OCI-M2 (cell line): Measurements from ENCODE around the gene ITSN1.
"Not testable (repeated sequence)": the region's sequence is repeated elsewhere in the genome, so short reads cannot be mapped to it uniquely, and the experiment has no call there.

Experiments used
- DNase-seq: peaks from one replicate; lab custom pipeline; 2025; ENCODE audit not compliant: unreplicated experiment; lab: John Stamatoyannopoulos, UW

Gene ITSN1

DNA sequence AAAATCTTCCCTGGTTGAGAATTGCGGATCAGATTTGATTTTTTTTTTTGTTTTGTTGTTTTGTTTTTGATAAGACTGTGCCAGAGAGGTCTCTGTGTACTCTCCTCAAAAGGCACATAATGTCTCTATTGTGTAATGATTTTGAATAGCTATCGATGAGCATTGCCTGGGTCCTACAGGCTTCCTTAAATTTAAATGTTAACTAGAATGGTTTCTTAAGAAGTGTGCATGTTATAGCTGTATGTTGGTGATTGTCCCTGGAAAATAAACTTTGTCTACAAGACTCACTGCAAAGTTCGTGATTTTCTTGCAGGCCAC lies 121.2 kb downstream of the ITSN1 start:
- no peak for DNase-seq

DNA sequence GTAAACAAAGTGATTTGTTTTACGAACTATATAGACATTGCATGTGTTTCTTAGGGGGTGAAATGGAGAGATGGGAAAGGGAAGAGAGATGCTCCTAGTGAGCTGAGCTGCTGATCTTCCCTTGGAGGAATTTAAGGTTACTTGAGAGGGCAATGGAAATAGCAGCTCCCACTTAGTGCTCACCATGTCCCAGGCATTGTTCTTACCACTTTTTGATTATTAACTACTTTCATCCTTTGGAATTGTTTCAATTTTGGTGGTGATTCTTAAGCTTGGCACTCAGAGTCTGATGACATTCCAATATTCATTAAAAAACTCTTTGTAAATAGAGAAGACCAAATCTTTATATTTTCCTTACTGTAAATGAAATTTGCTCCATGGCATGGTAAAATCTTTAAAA lies 124.9 kb downstream of the ITSN1 start:
- DNase-seq, result no peak

DNA sequence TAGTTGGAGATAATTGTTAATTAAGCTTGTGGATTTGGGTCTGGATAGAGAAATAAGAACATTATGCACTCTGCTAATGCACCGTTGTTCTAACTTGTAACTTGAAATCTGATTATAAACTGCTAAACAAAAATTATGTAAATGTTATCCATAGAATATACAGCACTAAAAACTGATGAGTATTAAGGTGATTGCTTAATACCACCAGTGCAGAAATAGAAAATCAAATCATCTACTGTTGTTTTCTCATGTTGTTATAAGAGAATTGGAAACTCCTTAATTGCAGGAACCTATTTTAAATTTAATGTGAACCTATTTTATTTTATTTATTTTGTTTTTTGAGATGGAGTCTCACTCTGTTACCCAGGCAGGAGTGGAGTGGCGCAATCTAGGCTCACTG lies 125.7 kb downstream of the ITSN1 start:
- no peak for DNase-seq

DNA sequence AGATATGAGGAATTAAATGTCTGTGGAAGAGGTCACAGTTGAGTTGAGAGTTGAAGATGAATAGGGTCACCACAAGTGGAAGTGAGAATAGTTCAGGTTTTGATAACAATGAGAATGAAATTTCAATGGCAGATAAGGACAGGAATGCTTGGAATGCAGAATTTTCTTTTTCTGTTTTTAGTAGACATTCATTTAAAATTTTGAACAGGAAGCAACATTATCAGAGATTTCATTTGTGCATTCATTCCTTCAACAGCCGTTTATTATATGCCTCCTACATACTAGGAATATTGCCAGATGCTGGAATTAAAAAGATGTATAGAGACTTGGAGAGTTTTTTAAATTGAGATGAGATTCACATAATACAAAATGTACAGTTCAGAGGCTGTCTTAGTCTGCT lies 126.8 kb downstream of the ITSN1 start:
- no peak for DNase-seq

DNA sequence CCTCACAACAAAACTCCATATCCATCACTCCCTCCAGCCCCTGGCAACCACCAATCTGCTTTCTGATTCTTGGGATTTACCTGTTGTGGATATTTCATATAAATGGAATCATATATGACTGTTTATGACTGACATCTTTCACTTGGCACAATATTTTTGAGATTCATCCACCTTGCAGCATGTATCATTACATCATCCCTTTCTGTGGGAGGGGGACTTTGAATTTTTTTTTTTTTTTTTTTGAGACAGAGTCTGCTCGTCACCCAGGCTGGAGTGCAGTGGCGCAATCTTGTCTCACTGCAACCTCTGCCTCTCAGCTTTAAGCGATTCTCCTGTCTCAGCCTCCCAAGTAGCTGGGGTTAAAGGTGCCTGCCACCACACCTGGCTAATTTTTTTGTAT lies 128.2 kb downstream of the ITSN1 start:
- DNase-seq, result no peak

DNA sequence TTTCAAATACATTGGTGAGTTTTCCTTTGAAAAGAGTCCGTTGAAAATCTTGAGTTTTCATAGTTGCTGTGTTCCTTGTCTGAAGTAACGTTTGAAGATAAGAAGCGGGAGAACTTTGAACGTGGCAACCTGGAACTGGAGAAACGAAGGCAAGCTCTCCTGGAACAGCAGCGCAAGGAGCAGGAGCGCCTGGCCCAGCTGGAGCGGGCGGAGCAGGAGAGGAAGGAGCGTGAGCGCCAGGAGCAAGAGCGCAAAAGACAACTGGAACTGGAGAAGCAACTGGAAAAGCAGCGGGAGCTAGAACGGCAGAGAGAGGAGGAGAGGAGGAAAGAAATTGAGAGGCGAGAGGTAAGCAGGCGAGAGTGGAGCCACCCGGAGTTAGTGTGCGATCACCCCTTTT lies 129.7 kb downstream of the ITSN1 start:
- DNase-seq, result no peak

DNA sequence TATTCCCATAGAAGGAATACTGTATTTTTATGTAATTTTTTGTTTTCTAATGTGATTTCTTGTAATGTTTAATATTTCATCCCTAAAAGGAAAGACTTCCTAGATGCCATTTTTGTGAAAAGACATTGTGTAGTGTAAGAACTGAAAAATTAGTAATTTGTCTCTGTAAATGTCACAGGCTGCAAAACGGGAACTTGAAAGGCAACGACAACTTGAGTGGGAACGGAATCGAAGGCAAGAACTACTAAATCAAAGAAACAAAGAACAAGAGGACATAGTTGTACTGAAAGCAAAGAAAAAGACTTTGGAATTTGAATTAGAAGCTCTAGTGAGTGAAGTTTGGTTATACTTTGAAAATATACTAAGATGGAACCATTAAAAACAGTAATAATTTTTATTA lies 132.2 kb downstream of the ITSN1 start:
- no peak for DNase-seq

DNA sequence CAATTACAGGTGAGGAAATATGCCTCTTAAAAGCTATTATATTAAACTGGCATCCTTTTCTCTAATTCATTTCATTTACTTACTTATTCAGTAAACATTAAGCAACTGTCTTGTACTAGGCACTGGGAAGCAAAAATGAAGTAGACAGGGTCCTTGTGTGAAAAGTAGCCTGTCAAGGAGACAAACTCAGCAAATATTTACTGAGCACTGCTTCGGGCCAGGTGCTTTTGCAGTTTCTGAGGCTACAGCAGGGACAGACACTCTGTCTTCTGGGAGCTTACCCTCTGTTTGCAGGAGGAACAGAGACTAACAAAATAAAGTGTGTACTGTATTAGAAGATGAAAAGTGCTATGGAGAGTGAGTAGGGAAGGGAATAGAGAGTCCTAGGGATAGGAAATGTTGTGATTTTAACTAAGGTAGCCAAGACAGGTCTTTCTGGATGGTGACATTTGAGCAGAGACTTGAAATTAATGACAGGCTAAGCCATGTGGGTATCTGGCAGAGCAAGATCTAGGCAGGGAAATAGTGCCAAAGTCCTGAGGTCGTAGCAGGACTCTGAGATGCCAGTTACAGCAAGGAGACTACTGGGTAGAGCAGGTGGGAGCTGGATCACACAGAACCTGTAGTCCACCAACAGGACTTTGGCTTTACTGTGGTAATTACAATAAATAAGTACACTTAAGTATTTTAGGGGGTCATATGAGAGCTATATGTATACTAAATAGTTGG lies 133.0 kb downstream of the ITSN1 start:
- no peak for DNase-seq

DNA sequence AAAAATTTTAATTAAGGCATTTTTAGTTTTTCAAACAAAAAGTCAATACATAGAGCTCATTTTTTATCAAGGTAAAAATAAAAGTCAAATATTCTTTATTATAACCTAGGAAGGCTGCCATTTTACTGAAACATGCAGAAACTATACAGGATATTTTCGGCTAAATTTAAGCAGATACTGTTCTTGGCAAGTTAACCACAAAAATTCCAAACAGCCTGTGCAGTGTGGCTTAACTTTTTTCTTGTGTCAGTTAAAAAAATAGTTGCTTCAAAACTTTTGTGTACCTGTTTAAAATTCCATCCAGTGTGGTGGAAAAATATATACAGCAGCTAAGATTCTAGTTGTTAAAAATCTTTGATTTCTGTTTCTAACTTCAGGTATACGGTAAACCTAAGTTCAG lies 138.3 kb downstream of the ITSN1 start:
- DNase-seq, result no peak

DNA sequence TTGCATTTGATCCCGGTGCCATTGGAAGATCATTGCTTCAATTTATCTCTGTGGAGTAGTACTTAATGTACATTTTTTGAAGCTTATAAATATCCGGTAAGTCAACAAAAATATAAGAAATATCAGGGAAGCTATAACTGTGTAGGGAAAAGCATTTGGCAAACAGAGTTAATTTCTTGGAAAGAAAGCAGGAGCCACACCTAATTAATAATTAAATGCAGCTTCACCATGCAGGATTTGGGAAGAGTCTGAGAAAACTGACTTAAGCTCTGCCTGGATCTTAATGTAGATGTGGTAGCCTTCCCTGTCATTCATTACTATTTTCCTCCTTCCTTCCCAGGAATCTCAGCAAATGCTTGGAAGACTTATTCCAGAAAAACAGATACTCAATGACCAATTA lies 138.8 kb downstream of the ITSN1 start:
- DNase-seq, result no peak

DNA sequence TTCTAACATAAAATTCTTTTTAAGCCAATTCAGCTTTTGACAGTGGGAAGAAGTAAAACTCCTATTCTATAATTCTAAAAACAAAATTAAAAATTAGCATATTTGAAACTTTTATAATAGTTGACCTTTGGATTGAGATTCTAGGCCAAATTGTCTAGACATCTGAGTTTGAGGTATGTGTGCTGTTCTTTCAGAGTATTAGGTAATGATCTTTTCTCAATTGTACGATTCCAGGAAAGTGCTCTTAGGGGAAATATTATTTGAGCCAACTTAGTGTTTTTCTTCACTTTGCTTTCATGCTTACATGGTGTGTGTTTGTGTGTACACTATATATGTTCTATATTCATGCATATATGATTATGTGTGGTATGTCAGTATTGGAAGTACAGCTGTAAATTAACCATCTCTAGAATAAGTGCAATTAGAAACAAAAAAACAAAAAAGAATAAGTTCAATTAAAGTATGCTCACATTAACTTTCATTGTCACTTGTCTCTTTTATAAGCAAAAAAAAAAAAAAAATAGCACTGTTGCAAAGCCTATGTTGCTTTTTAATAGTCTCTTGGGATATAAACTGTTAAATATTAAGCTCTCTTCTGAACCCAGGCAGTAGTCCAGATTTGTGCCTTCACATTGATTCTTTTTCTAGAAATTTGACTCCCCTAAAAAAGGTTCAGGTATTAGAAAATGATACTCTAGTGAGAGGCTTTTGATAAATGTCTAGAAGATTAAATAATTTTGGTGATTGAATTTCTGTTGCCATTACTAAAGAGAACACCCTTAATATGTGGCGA lies 141.1 kb downstream of the ITSN1 start:
- no peak for DNase-seq

DNA sequence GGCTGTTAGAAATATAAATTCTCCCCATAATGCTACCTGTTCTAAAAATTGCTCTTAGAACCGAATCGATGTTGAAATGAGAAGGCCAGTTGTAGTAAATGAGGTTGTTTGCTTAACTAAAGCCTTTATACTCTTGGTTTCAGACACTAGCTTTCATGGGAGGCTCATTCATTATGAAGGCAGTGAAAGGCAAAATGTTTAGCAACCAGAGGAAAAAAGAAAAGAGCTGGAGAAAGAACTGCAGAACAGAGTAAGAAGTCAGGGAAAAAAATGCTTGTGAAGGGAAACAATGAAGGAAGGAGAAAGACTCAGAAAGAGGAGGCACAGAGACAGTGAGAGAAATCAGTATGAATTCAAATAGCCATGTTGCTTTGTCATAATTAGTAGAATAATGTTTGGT lies 145.1 kb downstream of the ITSN1 start:
- no peak for DNase-seq

DNA sequence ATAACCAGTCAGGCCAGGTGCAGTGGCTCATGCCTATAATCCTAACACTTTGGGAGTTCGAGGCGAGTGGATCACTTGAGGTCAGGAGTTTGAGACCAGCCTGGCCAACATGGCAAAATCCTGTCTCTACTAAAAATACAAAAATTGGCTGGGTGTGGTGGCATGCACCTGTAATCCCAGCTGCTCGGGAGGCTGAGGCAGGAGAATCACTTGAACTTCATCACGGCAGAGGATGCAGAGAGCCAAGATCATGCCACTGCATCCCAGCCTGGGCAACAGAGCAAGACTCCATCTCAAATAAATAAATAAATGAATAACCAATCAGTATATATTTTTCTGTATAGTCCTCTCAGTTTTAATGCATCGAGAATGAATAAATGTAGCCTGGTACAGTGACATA lies 146.1 kb downstream of the ITSN1 start:
- not testable (repeated sequence) for DNase-seq

DNA sequence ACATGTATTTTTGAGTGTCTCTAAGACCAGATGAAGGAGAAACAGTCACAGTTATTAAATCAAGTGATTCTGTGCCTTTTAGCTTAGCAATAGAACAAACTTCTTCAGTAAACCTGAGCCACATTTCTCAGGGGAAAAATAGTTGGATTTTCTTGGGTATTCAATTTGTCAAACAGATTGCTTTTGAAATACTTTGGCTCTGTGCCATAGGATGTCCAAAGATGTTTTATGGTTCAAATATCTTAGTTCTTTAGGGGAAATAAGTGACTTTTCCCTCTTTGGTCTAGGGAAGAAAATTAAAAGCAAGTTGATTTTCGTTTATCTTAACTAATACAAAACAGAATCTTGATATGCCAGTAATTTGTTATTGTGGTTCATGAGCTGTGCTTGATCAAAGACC lies 147.4 kb downstream of the ITSN1 start:
- no peak for DNase-seq

DNA sequence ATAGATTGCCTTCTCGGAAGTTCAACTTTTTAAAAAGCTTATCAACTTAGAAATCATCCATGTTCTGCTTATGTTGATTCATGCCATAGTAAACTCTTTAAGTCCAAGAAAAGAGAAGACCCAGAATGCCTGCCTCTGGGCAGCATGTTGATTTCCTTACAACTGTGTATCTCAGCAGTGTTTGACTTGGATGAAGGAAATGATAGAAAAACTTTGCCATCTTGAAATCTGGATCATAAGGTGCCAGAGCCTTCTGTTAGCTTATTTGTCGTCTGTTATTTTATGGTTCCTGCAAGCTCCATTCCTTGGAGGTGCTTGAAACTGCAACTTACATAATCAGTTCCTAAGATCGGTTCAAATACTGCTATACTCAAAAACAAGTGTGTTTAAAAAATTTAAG lies 148.8 kb downstream of the ITSN1 start:
- DNase-seq, result no peak

DNA sequence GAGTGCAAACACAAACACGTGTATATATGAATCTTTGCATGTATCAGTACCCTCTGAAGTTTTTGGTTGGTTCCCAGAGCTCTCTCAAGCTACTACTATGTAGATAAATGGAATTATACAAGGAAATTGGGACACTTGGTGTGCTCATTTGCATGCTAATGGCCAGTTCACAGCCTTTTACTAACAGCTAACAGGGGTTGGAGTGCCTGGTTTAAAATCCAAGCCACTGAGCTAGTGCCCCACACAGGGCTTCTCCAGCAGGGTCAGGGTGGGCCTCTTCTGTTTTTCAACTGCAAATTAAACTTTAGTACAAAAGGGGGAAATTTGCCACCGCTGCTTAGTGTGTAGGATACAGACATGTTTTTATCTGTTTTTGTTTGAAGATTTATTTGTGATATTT lies 152.3 kb downstream of the ITSN1 start:
- DNase-seq, result no peak

DNA sequence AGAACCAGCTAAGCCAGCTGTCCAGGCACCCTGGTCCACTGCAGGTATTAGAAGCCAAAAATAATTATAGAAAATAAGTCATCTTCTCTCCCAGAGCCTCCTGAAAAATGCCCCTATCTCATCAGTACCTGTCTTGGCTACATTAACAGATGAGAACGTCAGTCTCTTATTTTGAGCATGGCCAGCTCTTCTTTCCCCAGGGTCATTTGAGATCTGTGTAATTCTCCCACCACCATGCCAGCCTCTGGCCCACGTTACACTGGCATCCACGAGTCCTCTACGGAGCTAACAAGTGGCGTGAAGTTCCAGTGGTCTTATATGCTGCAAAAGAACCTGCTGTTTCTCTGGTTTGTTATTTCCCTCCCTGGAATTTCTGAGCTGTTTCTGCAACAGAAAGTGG lies 155.3 kb downstream of the ITSN1 start:
- no peak for DNase-seq

DNA sequence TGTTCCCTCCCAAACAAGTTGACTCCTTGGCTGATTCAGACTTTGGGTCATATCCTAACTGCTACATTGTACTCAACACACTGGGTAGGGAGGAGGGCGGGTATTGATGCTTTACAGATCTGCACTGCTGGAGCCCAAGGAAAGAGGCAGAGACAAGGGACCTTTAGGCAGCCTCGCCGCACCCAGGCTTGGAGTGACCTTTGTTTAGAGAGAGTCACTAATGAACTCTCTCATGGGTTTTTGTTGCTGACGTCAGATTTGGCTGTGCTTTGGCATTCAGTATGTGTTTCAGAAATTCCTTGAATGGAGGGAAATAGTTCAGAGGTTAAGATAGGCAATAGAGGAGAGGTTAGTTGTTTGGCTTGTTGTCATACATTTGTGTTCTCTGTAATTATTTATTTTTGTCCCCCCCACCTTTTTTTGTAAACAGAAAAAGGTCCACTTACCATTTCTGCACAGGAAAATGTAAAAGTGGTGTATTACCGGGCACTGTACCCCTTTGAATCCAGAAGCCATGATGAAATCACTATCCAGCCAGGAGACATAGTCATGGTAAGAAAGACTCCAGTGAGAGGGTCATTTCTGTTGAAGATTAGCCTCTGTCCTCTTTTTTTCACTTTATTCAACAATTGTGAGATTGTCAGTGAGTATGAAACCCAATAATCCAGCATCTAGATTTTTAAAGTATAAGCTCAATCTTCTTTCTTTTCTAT lies 157.2 kb downstream of the ITSN1 start:
- DNase-seq, result no peak

DNA sequence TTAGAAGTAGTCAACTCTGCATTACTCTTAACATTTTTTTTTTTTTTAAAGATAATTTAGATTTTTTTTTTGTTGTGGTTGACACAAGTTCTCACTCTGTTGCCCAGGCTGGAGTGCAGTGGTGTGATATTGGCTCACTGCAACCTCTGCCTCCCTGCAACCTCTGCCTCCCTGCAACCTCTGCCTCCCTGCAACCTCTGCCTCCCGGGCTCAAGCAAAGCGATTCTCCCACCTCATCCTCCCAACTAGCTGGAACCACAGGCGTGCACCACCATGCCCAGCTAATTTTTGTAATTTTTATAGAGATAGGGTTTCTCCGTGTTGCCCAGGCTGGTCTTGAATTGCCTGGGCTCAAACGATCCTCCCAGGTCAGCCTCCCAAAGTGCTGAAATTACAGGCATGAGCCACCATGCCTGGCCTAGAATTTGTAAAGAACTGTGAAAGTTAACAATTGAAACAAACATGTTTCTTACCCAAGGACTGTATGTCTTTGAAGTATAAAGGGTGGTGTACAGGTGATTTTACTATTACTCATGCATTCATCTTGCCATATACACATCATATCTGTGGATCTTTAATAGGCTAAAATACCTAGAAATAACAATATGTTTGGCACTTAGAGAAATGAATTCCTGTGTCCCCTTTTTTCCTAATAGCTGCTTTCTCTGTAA lies 158.6 kb downstream of the ITSN1 start:
- DNase-seq, result no peak

DNA sequence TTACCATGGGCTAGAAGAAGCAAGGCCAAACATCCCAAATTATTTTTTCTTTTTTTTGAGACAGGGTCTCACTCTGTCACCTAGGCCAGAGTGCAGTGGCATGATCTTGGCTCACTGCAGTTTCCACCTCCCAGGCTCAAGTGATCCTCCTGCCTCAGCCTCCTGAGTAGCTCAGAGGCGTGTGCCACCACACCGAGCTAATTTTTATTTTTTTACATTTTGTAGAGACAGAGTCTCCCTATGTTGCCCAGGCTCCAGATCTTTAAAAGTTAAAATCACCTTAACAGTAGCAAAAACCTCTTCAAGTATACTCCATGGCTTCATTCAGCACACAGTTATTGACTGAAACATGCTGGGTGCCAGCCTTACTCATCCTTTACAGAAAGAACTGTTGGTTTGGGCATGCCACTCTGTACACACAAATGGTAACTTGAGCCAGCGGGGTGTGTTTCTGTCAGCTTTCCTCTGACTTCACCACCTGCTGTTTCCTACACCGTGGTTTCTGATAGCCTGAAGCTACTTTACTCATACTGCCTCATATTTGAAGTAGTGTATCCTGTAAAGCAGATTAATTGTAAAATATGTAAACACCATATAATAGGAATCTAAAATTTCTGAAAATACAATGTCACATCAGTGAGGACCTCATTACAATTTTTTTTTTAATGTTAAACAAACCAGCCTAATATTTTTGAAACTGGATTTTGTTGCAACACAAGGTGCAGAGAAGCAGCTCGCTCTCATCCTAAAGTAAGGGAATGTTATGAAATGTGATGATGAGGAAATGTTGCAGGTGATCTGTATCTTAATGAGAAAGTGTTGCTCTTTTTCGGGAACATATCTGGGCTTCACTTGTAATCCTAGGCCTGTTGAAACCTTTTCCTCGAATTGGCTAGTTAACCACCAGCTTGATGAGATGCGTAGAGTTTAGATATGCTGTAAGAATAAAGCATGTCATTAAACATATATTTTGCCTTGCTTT lies 159.4 kb downstream of the ITSN1 start:
- no peak for DNase-seq

DNA sequence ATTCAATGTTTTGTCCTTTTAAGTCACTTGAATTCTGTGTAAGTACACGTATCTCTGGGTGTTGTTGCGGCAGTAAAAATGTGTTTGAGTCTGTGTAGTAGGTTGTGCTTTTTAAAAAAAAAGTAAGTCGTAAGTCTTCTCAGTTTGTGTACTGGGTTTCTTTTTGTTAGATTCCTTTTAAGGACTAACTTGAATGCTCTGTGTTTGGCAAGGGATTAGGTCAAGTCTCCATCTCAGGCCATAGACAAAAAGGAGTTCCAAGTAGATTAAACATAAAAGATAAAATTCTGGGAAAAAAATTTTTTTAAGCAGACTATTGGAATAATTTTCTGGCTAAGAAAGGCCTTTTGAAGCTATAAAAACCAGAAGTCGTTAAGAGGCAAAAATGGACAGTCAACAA lies 160.2 kb downstream of the ITSN1 start:
- no peak for DNase-seq
